Measurements from ENCODE around the gene CALCB.

Gene CALCB

GRCh38 chr11:15119352-15119751 is 46.0 kb downstream of the CALCB start:
- no peak for FAIRE-seq

- FAIRE-seq: no peak
These were observed 46.4 kb downstream of the CALCB start for GRCh38 chr11:15119826-15120225.

DNA sequence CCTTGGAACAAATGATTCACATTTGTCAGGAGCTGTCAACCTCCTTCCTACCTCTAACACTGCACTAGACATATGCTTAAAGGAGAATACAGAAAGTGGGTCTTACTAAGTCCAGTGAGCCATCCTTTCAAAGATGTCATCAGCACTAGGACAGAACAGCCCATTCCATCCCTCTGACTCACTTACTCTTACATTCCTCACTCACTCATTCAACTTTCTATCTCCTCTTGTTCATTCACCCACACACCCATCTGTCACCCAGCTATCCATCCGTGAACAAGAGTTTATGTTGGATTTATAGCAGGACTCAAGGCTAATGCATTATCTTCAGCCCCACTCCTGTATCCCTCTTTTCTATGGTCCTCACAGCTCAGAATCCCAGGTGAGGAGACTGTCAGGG is 50.5 kb downstream of the CALCB start:
- no peak for FAIRE-seq

- FAIRE-seq: no peak
These were observed 51.1 kb downstream of the CALCB start for GRCh38 chr11:15124528-15124927.

DNA sequence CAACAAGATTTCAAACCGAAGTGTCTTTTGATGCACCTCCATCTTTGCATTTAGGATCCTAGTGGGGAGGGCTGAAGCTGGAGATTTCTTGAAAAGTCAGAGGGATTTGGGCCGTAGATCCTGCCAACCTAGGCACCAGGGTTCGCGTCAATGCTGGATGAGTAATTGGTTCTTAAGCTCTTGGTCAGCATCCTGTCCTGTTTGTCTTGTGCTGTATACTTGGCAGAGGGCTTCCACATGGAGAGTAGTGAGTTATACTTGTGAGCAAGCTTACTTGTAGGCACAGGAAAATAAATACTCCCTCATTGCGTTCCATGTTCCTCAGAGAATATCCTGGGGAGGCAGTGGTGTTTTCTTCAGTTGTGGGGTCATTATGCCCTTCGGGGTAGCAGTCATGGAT is 53.9 kb downstream of the CALCB start:
- no peak for FAIRE-seq
